GM21717 (cell line): ENCODE data around the gene CALCB.

Source experiments
- ATAC-seq: cut with Tn5 transposase; IDR thresholded peaks from one replicate; pipeline ENCODE4 v1.9.1; 2021; ENCODE audit warnings: mild to moderate bottlenecking, moderate library complexity; ENCODE audit not compliant: unreplicated experiment

The CALCB gene

DNA sequence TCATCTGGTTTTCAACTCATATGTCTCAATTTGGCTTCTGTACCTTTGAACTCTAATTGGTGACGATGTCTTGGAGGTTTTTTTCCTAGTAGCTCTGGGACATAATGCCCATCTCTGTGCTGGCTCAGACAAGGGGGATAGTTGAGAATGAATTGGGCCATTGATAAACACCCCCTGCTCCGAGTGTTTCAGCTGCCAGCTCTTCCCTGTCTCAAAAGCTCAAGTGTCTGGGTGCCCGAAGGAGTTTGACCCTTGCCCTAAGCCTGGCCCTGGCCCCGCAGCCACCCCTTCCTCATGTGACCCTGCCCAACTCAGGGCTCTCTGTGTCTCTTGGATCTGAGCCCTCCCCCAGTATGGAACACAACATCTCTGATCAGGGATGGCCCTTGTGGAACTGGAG is 44.4 kb downstream of the CALCB start:
- no peak for ATAC-seq

DNA sequence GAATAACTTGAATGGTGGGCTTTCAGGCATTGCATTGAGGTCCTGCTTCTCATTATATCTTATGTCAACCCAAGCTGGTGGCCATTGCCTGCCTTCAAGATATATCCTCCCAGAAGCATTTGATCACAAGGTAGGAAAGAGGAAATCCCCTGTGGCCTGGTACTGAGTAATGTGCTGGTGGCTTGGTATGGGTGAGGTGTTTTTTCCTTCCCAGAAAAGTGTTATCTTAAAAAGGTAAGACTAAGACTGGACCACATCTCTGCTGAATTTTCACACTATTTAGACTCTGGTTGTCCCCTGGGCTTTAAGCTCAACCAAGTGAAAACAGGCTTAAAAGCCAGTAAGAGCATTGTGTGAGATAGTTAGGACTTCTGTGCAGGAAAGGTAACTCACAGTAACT is 45.0 kb downstream of the CALCB start:
- ATAC-seq: no peak

DNA sequence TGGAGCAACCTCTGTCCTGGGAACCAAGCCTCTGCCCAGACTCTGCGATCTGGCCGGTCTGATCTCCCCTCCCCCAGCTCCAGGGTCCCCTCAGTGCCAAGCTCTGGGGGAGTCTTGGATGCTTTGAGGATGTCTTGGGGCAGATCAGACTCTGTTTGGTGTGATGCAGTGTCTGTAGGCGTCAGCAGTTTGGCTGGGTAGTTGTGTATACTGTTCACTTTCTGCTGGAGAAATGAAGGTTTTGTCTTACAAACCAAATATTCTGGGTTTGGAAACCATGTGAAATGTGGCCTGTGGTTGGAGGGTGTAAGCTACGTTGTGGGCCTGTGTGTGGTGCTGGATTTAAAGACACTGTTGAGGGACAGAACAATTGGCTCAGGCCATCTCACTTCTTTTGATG is 46.0 kb downstream of the CALCB start:
- no peak for ATAC-seq

DNA sequence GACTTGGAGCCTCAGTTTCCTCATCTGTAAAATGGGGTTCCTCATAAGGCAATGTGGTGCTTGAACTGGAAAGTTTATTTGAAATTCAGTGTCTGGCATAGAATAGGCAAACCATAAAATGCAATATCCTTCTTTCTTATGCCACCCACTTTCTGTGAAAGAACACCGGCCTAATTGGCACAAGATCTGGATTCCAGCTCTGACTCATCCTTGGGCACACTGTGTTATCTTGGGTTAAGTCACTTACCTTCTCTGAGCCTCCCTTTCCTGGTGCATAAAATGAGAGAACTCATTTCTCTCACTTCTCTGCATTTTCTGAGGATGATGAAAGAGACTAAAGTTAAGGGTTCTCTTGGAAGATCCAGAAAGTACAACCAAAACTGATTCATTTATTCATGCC is 46.4 kb downstream of the CALCB start:
- no peak for ATAC-seq

DNA sequence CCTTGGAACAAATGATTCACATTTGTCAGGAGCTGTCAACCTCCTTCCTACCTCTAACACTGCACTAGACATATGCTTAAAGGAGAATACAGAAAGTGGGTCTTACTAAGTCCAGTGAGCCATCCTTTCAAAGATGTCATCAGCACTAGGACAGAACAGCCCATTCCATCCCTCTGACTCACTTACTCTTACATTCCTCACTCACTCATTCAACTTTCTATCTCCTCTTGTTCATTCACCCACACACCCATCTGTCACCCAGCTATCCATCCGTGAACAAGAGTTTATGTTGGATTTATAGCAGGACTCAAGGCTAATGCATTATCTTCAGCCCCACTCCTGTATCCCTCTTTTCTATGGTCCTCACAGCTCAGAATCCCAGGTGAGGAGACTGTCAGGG is 50.5 kb downstream of the CALCB start:
- ATAC-seq: no peak

DNA sequence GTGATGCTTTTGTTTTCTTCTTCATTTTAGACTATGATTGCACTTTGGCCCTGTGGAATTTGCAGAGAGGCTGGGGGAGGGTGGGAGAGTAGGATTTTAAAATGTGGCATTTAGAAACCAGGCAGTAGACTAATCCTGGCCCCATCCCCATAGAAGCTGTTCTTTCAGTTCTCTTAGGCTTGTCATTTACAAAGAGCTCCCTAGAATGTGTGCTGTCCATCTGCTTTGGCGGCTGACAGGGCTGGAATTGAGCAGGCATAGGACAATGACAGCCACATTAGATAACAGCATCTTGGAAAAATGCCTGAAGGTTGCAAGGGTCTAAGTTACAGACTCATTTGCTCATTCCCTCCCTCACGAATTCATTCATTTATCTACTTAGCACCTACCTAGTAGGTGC is 51.1 kb downstream of the CALCB start:
- ATAC-seq: no peak

DNA sequence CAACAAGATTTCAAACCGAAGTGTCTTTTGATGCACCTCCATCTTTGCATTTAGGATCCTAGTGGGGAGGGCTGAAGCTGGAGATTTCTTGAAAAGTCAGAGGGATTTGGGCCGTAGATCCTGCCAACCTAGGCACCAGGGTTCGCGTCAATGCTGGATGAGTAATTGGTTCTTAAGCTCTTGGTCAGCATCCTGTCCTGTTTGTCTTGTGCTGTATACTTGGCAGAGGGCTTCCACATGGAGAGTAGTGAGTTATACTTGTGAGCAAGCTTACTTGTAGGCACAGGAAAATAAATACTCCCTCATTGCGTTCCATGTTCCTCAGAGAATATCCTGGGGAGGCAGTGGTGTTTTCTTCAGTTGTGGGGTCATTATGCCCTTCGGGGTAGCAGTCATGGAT is 53.9 kb downstream of the CALCB start:
- no peak for ATAC-seq
